ENCODE measurements around the gene LGALS13.
A peak's percentile ranks its signal among the peaks of the same experiment; 100 is the strongest.

Gene LGALS13

GRCh38 chr19:39602224-39602623 is at the start of gene LGALS13:
Gene LGALS13, plus strand, starts transcription at chr19:39602524. Its CDS starts 45 bp downstream, at chr19:39602569.
- no peak for DNase-seq (ENCODE audit: extremely low spot score)
- TF ChIP-seq CTCF (IDR thresholded peaks at IDR 0.05; ENCODE audit: control extremely low read depth, extremely low read depth, low read depth, missing control alignments), result no peak
- ChIA-PET CTCF (no interaction called here), POLR2A (no interaction called here)

- CTCF ChIA-PET, result interaction anchor here (0.9 to 6.8 kb wide), 4 partner anchors 44 to 291 kb away, joined by 3 to 144 read pairs (median 18); no protein-coding TSS in a partner anchor
- DNase-seq (ENCODE audit: extremely low spot score), result no peak
- TF ChIP-seq CTCF (IDR thresholded peaks at IDR 0.05; ENCODE audit: control extremely low read depth, extremely low read depth, low read depth, missing control alignments), result no peak
- POLR2A ChIA-PET, result interaction anchor here (0.6 kb wide), 1 partner anchor 216 kb away, joined by 5 read pairs; no protein-coding TSS in a partner anchor
These were observed 49.2 kb upstream of the LGALS13 start for GRCh38 chr19:39553082-39553652.

GRCh38 chr19:39554701-39555311 is 47.5 kb upstream of the LGALS13 start:
- CTCF ChIA-PET, result interaction anchor here (1.0 to 6.8 kb wide), 3 partner anchors 73 to 289 kb away, joined by 3 to 144 read pairs (median 33); no protein-coding TSS in a partner anchor
- POLR2A ChIA-PET, result no interaction called here
- no peak for DNase-seq (ENCODE audit: extremely low spot score)
- TF ChIP-seq CTCF (IDR thresholded peaks at IDR 0.05; ENCODE audit: control extremely low read depth, extremely low read depth, low read depth, missing control alignments), result no peak

- ChIA-PET CTCF (interaction anchor here (1.5 to 6.8 kb wide), 2 partner anchors 54 to 118 kb away, joined by 3 to 144 read pairs; no protein-coding TSS in a partner anchor), POLR2A (no interaction called here)
- DNase-seq (ENCODE audit: extremely low spot score), result no peak
- no peak for TF ChIP-seq CTCF (IDR thresholded peaks at IDR 0.05; ENCODE audit: control extremely low read depth, extremely low read depth, low read depth, missing control alignments)
These were observed 46.4 kb upstream of the LGALS13 start for GRCh38 chr19:39555883-39556282.

- ChIA-PET CTCF (interaction anchor here (1.3 to 4.3 kb wide), 2 partner anchors 13 to 114 kb away, joined by 3 to 22 read pairs; no protein-coding TSS in a partner anchor), POLR2A (no interaction called here)
- DNase-seq (ENCODE audit: extremely low spot score), result peak; percentile 38
- TF ChIP-seq CTCF (IDR thresholded peaks at IDR 0.05; ENCODE audit: control extremely low read depth, extremely low read depth, low read depth, missing control alignments), result no peak
These were observed 44.3 kb upstream of the LGALS13 start for GRCh38 chr19:39557811-39558623.

- DNase-seq (ENCODE audit: extremely low spot score), result no peak
- CTCF ChIA-PET, result interaction anchor here (4.3 kb wide), 1 partner anchor 113 kb away, joined by 22 read pairs; no protein-coding TSS in a partner anchor
- POLR2A ChIA-PET, result no interaction called here
- TF ChIP-seq CTCF (IDR thresholded peaks at IDR 0.05; ENCODE audit: control extremely low read depth, extremely low read depth, low read depth, missing control alignments), result no peak
These were observed 43.7 kb upstream of the LGALS13 start for GRCh38 chr19:39558624-39559117.
